GM12891 (cell line): Measurements from ENCODE around the gene ACBD6.

Source experiments
- DNase-seq: peaks from one replicate; pipeline ENCODE4 v3.0.0; 2011; ENCODE audit warnings: low spot score; ENCODE audit not compliant: insufficient read length
- FAIRE-seq: peaks from 2 replicates; lab custom pipeline; 2011; peaks lifted over from hg19 to GRCh38; lab: Jason Lieb, UNC
- PAX5 ChIP-seq: IDR thresholded peaks from 2 replicates; pipeline ENCODE4 v1.6.1; 2011; ENCODE audit warnings: low read length, moderate library complexity, mild to moderate bottlenecking; ENCODE audit not compliant: insufficient read depth, severe bottlenecking
- POLR2A ChIP-seq: IDR thresholded peaks from 2 replicates; pipeline ENCODE4 v1.6.1; 2011; ENCODE audit warnings: low read depth, low read length, control low read depth
- POLR2AphosphoS5 ChIP-seq: IDR thresholded peaks from 2 replicates; pipeline ENCODE4 v1.6.1; 2011; ENCODE audit warnings: low read depth, low read length, control low read depth
- POU2F2 ChIP-seq: IDR thresholded peaks from 2 replicates; pipeline ENCODE4 v1.6.1; 2011; ENCODE audit warnings: low read depth, mild to moderate bottlenecking, control low read depth, low read length, moderate library complexity
- SPI1 ChIP-seq: IDR thresholded peaks from 2 replicates; pipeline ENCODE4 v1.6.1; 2011; ENCODE audit warnings: low read depth, low read length, control low read depth
- TAF1 ChIP-seq: IDR thresholded peaks from 2 replicates; pipeline ENCODE4 v1.6.1; 2011; ENCODE audit warnings: low read depth, low read length, control low read depth

ACBD6 gene

GRCh38 chr1:180249725-180250498 is 252.5 kb downstream of the ACBD6 start:
- FAIRE-seq (no peak), DNase-seq (no peak)
- TF ChIP-seq POLR2AphosphoS5 (no peak), POLR2A (no peak), SPI1 (no peak), POU2F2 (no peak), TAF1 (no peak), PAX5 (no peak)

DNA sequence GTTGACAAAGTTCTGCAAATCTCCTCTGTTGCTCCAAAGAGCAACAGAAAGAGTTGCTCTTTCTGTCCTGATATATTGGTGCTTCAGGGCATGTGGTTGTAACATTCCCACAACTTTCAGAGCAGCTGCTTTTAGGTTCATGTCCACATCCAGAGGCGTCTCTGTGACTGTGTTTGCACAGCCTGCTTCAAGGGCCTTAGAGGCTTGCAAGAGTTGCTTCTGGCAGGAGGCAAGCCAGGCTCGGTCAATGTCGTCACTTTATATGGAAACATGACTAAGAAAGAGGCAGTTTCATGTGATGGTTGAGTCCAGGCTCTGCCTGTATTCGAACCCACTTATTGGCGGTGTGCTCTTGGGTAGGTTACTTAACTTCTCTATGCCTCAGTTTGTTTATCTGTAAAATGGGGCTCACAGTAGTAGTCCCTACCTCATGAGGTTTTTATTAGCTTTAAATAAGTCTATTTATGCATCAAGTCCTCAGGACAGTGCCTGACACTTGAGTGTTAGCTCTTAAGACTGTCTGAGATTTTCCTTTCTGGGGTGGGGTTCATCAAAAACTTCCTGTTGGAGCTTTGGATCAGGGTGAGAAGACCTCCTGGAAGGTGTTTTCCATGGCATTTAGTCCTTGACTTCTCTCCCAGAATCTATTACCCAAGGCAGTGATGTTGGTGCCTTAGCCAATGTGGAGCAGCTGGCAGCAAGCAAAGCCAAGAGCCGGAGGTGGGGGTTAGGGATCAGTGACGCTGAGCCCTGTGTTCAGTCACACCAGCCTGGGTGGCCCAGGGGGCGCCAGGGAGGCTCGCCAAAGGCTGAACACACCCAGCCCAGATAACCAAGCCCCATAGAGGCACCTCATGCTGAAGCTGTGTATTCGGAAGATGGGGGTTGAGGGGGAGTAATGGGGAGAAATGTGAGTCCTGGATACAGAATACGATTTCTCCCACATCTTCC is 253.4 kb downstream of the ACBD6 start:
- DNase-seq (no peak), FAIRE-seq (no peak)
- TF ChIP-seq SPI1 (no peak), POLR2AphosphoS5 (no peak), POLR2A (no peak), PAX5 (no peak), TAF1 (no peak), POU2F2 (no peak)

- no peak for FAIRE-seq
These were observed 254.2 kb downstream of the ACBD6 start for GRCh38 chr1:180248176-180248575.

GRCh38 chr1:180247580-180247979 is 254.8 kb downstream of the ACBD6 start:
- FAIRE-seq: no peak
- TF ChIP-seq SPI1 (no peak), POLR2AphosphoS5 (no peak), PAX5 (no peak), TAF1 (no peak), POLR2A (no peak), POU2F2 (no peak)

More at GRCh38 chr1:180248176-180248575, 254.2 kb downstream of the ACBD6 start:
- TF ChIP-seq POU2F2: no peak
- TF ChIP-seq POLR2A: no peak
- no peak for TF ChIP-seq PAX5
- TF ChIP-seq SPI1: no peak
- no peak for TF ChIP-seq TAF1
- TF ChIP-seq POLR2AphosphoS5: no peak
- no peak for DNase-seq

GRCh38 chr1:180247061-180247460 is 255.3 kb downstream of the ACBD6 start:
- DNase-seq: no peak
- no peak for FAIRE-seq
- no peak for TF ChIP-seq PAX5
- TF ChIP-seq TAF1: no peak
- no peak for TF ChIP-seq SPI1
- TF ChIP-seq POLR2AphosphoS5: no peak

More at GRCh38 chr1:180247580-180247979, 254.8 kb downstream of the ACBD6 start:
- DNase-seq: no peak

DNA sequence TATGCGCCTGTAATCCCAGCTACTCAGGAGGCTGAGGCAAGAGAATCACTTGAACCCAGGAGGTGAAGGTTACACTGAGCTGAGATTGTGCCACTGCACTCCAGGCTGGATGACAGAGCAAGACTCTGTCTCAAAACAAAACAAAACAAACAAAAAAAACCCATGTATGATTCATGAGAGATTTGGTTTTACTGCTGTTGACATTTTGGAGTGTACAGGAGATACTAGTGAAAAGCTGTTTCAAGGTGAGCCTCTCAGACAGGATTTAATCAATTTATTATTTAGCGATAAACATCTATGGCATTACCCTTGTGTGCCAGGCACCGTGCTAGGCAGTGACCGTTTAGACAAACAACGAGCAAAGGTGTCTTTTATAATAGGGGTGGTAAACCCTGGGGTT is 255.8 kb downstream of the ACBD6 start:
- FAIRE-seq (no peak), DNase-seq (no peak)

GRCh38 chr1:180244840-180245239 is 257.5 kb downstream of the ACBD6 start:
- no peak for TF ChIP-seq POLR2AphosphoS5
- no peak for TF ChIP-seq POLR2A
- no peak for TF ChIP-seq TAF1
- TF ChIP-seq PAX5: no peak
- TF ChIP-seq SPI1: no peak
- no peak for TF ChIP-seq POU2F2
- no peak for FAIRE-seq
- DNase-seq: no peak

More for the DNA sequence above, 255.8 kb downstream of the ACBD6 start:
- TF ChIP-seq POLR2AphosphoS5 (no peak), TAF1 (no peak), SPI1 (no peak), PAX5 (no peak), POLR2A (no peak), POU2F2 (no peak)

- no peak for FAIRE-seq
- TF ChIP-seq POU2F2: no peak
- no peak for TF ChIP-seq POLR2AphosphoS5
- TF ChIP-seq TAF1: no peak
- no peak for TF ChIP-seq SPI1
- TF ChIP-seq POLR2A: no peak
- DNase-seq: no peak
These were observed 258.7 kb downstream of the ACBD6 start for GRCh38 chr1:180243517-180244221.
